SIG-M5 (cell line): ENCODE data around the gene SEC23A.
"Not testable (repeated sequence)": the region's sequence is repeated elsewhere in the genome, so short reads cannot be mapped to it uniquely, and the experiment has no call there.

Experiments
- DNase-seq: peaks from one replicate; lab custom pipeline; 2025; lab: John Stamatoyannopoulos, UW

Gene SEC23A

GRCh38 chr14:39030209-39030608 is 72.8 kb downstream of the SEC23A start:
- DNase-seq = no peak

- no peak for DNase-seq
Measured at GRCh38 chr14:39029789-39030188, 73.2 kb downstream of the SEC23A start.

- no peak for DNase-seq
Measured at GRCh38 chr14:39028620-39029019, 74.4 kb downstream of the SEC23A start.

GRCh38 chr14:39025810-39026627 is 77.0 kb downstream of the SEC23A start:
- no peak for DNase-seq

GRCh38 chr14:39025250-39025809 is 77.7 kb downstream of the SEC23A start:
- no peak for DNase-seq

- DNase-seq = no peak
Measured at GRCh38 chr14:39023939-39024871, 78.8 kb downstream of the SEC23A start.

GRCh38 chr14:39017096-39018016 is 85.7 kb downstream of the SEC23A start:
- DNase-seq = not testable (repeated sequence)

- no peak for DNase-seq
Measured at GRCh38 chr14:39016733-39017095, 86.3 kb downstream of the SEC23A start.

GRCh38 chr14:39015964-39016577 is 87.0 kb downstream of the SEC23A start:
- no peak for DNase-seq

- no peak for DNase-seq
Measured at GRCh38 chr14:39015360-39015961, 87.6 kb downstream of the SEC23A start.

- DNase-seq = no peak
Measured at GRCh38 chr14:39014460-39014859, 88.6 kb downstream of the SEC23A start.

GRCh38 chr14:39008965-39009364 is 94.1 kb downstream of the SEC23A start:
- not testable (repeated sequence) for DNase-seq

- no peak for DNase-seq
Measured at GRCh38 chr14:39006721-39007410, 96.2 kb downstream of the SEC23A start.

GRCh38 chr14:39005044-39005880 is 97.8 kb downstream of the SEC23A start:
- DNase-seq = no peak

GRCh38 chr14:38999949-39000348 is 103.1 kb downstream of the SEC23A start:
- DNase-seq = no peak

- no peak for DNase-seq
Measured at GRCh38 chr14:38994731-38995130, 108.3 kb downstream of the SEC23A start.

GRCh38 chr14:38993981-38994380 is 109.1 kb downstream of the SEC23A start:
- DNase-seq = no peak

GRCh38 chr14:38992067-38992844 is 110.8 kb downstream of the SEC23A start:
- DNase-seq = no peak
